Measurements from ENCODE around the gene PRTN3.

Gene PRTN3

DNA sequence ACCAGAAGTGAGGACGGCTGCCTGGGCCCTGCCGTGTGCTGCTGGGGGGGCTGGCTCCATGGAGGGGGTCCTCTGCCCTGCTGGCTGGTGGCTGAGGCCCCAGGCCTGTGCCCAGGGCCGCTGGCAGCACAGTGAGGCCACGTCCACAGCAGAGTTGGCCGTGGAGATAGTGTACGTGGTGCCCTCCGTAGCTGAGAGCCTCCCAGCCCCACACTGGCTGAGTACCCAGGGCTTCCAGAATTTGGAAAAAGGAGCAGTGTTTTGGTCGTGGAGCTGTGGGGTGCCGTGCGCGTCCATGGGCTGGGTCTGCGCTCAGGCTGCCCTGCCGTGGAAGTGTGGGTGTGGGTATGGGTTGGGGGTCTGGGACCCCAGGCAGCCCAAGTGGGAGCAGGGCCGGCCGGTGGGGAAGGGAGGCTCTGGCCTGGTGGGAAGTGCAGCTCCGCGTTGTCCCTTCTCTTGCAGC lies 37.7 kb upstream of the PRTN3 start:
- DNase-seq (ENCODE audit: low read depth): no peak

DNA sequence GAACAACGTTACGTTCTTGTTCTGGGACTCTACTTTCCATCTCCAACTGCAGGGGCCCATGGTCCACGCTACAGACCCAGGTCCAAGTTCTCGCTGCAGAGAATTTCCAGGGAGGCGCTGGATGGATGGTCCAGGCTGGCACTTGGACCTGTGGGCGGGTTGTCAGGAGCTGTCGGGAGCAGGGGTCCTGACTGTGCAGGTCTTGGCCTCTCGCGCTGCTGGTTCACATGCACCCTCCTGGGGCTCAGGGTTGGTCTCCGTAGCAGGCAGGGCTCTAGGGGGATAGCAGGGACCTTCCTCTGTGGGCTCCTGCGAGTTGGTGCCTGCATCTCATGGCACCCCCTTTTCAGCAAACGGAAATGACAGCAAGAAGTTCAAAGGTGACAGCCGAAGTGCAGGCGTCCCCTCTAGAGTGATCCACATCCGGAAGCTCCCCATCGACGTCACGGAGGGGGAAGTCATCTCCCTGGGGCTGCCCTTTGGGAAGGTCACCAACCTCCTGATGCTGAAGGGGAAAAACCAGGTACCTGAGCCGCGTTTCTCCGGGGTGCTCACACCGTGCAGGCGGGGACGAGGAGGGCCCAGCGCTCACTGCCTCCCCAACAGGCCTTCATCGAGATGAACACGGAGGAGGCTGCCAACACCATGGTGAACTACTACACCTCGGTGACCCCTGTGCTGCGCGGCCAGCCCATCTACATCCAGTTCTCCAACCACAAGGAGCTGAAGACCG lies 36.9 kb upstream of the PRTN3 start:
- no peak for DNase-seq (ENCODE audit: low read depth)

- DNase-seq (ENCODE audit: low read depth): no peak
Measured at GRCh38 chr19:804419-805165, 36.2 kb upstream of the PRTN3 start.

- DNase-seq (ENCODE audit: low read depth): no peak
Measured at GRCh38 chr19:805166-805551, 35.6 kb upstream of the PRTN3 start.

GRCh38 chr19:805600-806550 lies 34.9 kb upstream of the PRTN3 start:
- DNase-seq (ENCODE audit: low read depth): no peak

- DNase-seq (ENCODE audit: low read depth): no peak
Measured at GRCh38 chr19:806815-807421, 33.9 kb upstream of the PRTN3 start.

GRCh38 chr19:807627-808422 lies 33.0 kb upstream of the PRTN3 start:
- DNase-seq (ENCODE audit: low read depth): no peak

DNA sequence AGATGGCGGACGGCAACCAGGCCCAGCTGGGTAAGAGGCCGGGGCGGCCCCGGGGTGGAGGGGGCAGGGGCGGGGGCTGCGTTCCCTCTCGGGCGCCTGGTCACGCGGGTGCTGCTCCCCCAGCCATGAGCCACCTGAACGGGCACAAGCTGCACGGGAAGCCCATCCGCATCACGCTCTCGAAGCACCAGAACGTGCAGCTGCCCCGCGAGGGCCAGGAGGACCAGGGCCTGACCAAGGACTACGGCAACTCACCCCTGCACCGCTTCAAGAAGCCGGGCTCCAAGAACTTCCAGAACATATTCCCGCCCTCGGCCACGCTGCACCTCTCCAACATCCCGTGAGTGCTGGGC lies 32.4 kb upstream of the PRTN3 start:
- DNase-seq (ENCODE audit: low read depth): no peak

DNA sequence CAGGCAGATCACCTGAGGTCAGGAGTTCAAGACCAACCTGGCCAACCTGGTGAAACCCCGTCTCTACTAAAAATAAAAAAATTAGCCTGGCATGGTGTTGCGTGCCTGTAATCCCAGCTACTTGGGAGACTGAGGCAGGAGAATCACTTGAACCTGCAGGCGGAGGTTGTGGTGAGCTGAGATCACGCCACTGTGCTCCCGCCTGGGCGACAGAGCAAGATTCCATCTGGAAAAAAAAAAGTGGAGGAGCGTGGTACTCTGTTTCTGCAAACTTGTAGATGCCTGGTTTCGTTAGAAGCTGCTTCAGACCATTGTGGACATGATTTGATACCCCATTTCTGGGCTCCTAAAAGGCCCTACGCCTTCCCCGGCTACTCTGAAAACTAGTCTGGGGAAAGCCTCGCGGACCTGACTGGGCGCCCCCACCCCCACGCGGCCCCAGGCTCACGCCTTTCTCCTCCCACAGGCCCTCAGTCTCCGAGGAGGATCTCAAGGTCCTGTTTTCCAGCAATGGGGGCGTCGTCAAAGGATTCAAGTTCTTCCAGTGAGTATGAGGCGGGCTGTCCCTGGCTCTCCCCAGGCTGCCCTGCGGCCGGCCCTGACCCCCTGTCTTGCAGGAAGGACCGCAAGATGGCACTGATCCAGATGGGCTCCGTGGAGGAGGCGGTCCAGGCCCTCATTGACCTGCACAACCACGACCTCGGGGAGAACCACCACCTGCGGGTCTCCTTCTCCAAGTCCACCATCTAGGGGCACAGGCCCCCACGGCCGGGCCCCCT lies 30.5 kb upstream of the PRTN3 start:
- DNase-seq (ENCODE audit: low read depth): no peak

DNA sequence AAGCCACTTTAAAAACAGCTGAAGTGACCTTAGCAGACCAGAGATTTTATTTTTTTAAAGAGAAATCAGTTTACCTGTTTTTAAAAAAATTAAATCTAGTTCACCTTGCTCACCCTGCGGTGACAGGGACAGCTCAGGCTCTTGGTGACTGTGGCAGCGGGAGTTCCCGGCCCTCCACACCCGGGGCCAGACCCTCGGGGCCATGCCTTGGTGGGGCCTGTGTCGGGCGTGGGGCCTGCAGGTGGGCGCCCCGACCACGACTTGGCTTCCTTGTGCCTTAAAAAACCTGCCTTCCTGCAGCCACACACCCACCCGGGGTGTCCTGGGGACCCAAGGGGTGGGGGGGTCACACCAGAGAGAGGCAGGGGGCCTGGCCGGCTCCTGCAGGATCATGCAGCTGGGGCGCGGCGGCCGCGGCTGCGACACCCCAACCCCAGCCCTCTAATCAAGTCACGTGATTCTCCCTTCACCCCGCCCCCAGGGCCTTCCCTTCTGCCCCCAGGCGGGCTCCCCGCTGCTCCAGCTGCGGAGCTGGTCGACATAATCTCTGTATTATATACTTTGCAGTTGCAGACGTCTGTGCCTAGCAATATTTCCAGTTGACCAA lies 29.8 kb upstream of the PRTN3 start:
- no peak for DNase-seq (ENCODE audit: low read depth)

DNA sequence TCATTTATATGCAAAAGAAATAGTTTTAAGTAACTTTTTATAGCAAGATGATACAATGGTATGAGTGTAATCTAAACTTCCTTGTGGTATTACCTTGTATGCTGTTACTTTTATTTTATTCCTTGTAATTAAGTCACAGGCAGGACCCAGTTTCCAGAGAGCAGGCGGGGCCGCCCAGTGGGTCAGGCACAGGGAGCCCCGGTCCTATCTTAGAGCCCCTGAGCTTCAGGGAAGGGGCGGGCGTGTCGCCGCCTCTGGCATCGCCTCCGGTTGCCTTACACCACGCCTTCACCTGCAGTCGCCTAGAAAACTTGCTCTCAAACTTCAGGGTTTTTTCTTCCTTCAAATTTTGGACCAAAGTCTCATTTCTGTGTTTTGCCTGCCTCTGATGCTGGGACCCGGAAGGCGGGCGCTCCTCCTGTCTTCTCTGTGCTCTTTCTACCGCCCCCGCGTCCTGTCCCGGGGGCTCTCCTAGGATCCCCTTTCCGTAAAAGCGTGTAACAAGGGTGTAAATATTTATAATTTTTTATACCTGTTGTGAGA lies 29.2 kb upstream of the PRTN3 start:
- DNase-seq (ENCODE audit: low read depth): no peak

DNA sequence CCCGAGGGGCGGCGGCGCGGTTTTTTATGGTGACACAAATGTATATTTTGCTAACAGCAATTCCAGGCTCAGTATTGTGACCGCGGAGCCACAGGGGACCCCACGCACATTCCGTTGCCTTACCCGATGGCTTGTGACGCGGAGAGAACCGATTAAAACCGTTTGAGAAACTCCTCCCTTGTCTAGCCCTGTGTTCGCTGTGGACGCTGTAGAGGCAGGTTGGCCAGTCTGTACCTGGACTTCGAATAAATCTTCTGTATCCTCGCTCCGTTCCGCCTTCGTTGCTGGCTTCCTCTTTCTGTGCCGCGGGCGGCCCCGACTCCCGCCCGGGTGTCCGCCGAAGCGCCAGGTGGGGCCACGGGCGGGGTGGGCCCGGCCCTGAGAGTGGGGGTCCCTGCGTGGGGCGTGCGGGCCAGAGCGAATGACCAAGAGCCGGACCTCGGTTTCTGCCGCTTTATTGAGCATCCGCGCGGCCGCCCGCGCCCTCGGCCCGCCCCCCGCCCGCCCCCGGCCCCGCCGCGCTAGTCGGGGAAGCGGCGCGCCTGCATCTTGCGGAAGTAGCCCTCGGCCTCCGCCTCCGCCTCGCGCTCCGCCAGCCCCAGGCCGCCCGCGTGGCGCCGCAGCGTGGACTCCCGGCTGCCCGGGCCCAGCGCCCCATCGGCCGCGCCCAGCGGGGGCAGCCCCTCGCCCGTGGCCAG lies 28.6 kb upstream of the PRTN3 start:
- no peak for DNase-seq (ENCODE audit: low read depth)

GRCh38 chr19:812747-813218 lies 28.0 kb upstream of the PRTN3 start:
- no peak for DNase-seq (ENCODE audit: low read depth)

DNA sequence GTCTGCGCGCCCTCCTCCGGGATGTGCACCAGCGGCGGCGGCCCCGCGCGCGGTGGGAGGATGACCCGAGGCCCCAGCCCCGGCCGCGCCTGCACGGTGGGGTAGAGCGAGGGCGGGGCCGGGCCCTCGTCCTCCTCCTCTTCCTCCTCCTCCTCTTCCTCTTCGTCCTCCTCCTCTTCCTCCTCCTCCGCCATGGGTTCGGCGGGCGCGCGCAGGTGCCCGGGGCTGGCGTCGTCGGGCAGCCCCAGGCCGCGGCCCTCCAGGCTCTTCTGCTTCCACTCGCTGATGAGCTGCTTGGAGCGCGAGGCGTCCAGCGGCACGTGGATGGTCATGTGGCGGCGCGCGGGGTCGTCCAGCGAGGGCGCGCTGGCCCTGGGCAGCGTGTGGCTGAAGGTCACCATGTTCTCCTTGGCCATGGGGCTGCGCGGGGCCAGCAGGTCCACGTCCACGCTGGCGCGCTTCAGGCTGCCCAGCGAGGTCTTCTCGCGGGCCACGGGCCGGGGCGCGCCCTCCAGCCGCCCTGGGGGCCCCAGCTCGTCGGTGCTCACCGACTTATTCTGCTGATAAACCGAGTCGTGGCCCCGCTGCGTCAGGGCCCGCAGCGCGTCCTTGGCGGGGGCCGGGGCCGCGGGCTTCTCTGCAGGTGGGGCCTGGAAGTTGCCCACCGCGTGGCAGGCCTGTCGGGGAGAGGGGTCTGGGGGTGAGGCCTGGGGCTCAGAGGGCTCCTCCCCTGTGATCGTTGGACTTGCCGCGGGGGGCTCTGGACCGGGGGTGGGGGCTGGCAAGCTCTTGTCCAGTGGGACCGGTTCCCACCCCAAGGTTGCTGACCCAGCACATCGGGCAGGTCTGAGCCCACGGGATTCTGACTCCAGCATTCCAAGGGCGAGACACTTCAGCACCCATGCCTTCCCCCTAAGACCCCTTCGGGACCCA lies 27.3 kb upstream of the PRTN3 start:
- no peak for DNase-seq (ENCODE audit: low read depth)

- no peak for DNase-seq (ENCODE audit: low read depth)
Measured at GRCh38 chr19:814152-815078, 26.4 kb upstream of the PRTN3 start.

GRCh38 chr19:815079-815774 lies 25.6 kb upstream of the PRTN3 start:
- DNase-seq (ENCODE audit: low read depth): no peak

Data from activated T-helper 1 cell treated with Interleukin-2 at 50 U/mL for 16 hours (primary cell).